Vagina (tissue), 2 donors: ENCODE results near the gene FAM53A. TPM values are rescaled to one million over a fixed set of nuclear protein-coding genes. Genes with fewer than 3 reads are reported as not detected.

ENCODE experiments used
- DNase-seq, 2 donors: peaks; one replicate each; pipeline ENCODE4 v3.0.0-alpha.2; 2017; ENCODE audit errors: extremely low spot score in 2 of 2
- H3K27ac ChIP-seq: fragments of 200-600 bp; sonication (generic); one replicate; pipeline ENCODE4 v1.5.1; 2019
- H3K27me3 ChIP-seq: fragments of 200-600 bp; sonication (generic); one replicate; pipeline ENCODE4 v1.5.1; 2019
- H3K36me3 ChIP-seq, 2 donors: fragments of 200-600 bp; sonication (generic); one replicate each; pipeline ENCODE4 v1.5.1; 2017 to 2019
- H3K4me1 ChIP-seq: fragments of 200-600 bp; sonication (generic); one replicate; pipeline ENCODE4 v1.5.1; 2019
- H3K4me3 ChIP-seq, 2 donors: fragments of 200-600 bp; sonication (generic); 1 replicate in 1 of 2; 2 replicates in 1 of 2; pipeline ENCODE4 v1.5.1; 2016 to 2019
- H3K9me3 ChIP-seq: fragments of 200-600 bp; sonication (generic); one replicate; pipeline ENCODE4 v1.5.1; 2019
- CTCF ChIP-seq, 3 experiments: fragments of 450-650 bp in 2 of 3; fragments of 200-600 bp in 1 of 3; sonication (generic) in 1 of 3; IDR thresholded peaks; one replicate each; pipeline ENCODE4 v1.5.1; 2017 to 2019; ENCODE audit warnings: antibody characterized with exemption in 3 of 3, mild to moderate bottlenecking in 2 of 3, moderate library complexity in 2 of 3
- POLR2A ChIP-seq, 2 donors: fragments of 450-650 bp; IDR thresholded peaks; one replicate each; pipeline ENCODE4 v1.6.1; 2017; ENCODE audit warnings: antibody characterized with exemption in 2 of 2, mild to moderate bottlenecking in 2 of 2, moderate library complexity in 2 of 2
- POLR2AphosphoS5 ChIP-seq, 2 donors: sonication (generic); formaldehyde crosslinking; IDR thresholded peaks; one replicate each; pipeline ENCODE4 v1.9.0; 2017; ENCODE audit warnings: antibody characterized with exemption in 2 of 2, mild to moderate bottlenecking in 2 of 2, low read depth in 1 of 2; ENCODE audit not compliant: insufficient read depth in 1 of 2
- intact Hi-C: fragments of 100-400 bp; cut with DNase I; formaldehyde crosslinking; loops from one replicate; pipeline ENCODE4 v1.15.1; 2023
- total RNA-seq: library from RNA; depleted of rRNA; stranded (reverse); fragments of >200 nt; gene quantifications from one replicate; pipeline ENCODE4 v1.2.3, GENCODE V29; 2016

The FAM53A gene
- total RNA-seq, 1 donor from 2014 or later = 13.8 TPM

- H3K36me3 ChIP-seq = no peaks in the 10 kb centered on the region
- TF ChIP-seq POLR2A (IDR thresholded peaks at IDR 0.05) (no peak), POLR2AphosphoS5 (IDR thresholded peaks at IDR 0.05; ENCODE audit: insufficient read depth in 1 of 2, low read depth in 1 of 2) (no peak), CTCF (IDR thresholded peaks at IDR 0.05) (peak; percentile 66 to 90 (median 82))
- no peaks in the 10 kb centered on the region for H3K9me3 ChIP-seq
- H3K27me3 ChIP-seq = no peaks in the 10 kb centered on the region
- no peaks in the 10 kb centered on the region for H3K4me1 ChIP-seq
- no peak for DNase-seq
- H3K4me3 ChIP-seq = no peak overlapping the region
- no peak overlapping the region for H3K27ac ChIP-seq
- intact Hi-C loops = no loop called here
Observed at GRCh38 chr4:1628892-1629698, 55.0 kb downstream of the FAM53A start.

GRCh38 chr4:1627417-1628313 lies 56.4 kb downstream of the FAM53A start:
- Histone ChIP-seq H3K27ac (no peak overlapping the region), H3K4me3 (no peak overlapping the region), H3K27me3 (no peaks in the 10 kb centered on the region), H3K9me3 (no peaks in the 10 kb centered on the region), H3K4me1 (no peaks in the 10 kb centered on the region), H3K36me3 (no peaks in the 10 kb centered on the region)
- intact Hi-C loops = no loop called here
- TF ChIP-seq POLR2A (IDR thresholded peaks at IDR 0.05) (no peak), POLR2AphosphoS5 (IDR thresholded peaks at IDR 0.05; ENCODE audit: insufficient read depth in 1 of 2, low read depth in 1 of 2) (no peak), CTCF (IDR thresholded peaks at IDR 0.05) (no peak)
- DNase-seq = no peak

- no peak for DNase-seq
- intact Hi-C loops = no loop called here
- Histone ChIP-seq H3K4me1 (no peaks in the 10 kb centered on the region), H3K27me3 (no peaks in the 10 kb centered on the region), H3K9me3 (no peaks in the 10 kb centered on the region), H3K36me3 (no peaks in the 10 kb centered on the region), H3K27ac (no peak overlapping the region), H3K4me3 (no peak overlapping the region)
- no peak for TF ChIP-seq CTCF (IDR thresholded peaks at IDR 0.05)
- no peak for TF ChIP-seq POLR2A (IDR thresholded peaks at IDR 0.05)
- no peak for TF ChIP-seq POLR2AphosphoS5 (IDR thresholded peaks at IDR 0.05; ENCODE audit: insufficient read depth in 1 of 2, low read depth in 1 of 2)
Observed at GRCh38 chr4:1626941-1627340, 57.2 kb downstream of the FAM53A start.

GRCh38 chr4:1626151-1626550 lies 58.0 kb downstream of the FAM53A start:
- intact Hi-C loops = no loop called here
- H3K36me3 ChIP-seq = no peaks in the 10 kb centered on the region
- TF ChIP-seq CTCF (IDR thresholded peaks at IDR 0.05) = no peak
- no peak overlapping the region for H3K4me3 ChIP-seq
- no peaks in the 10 kb centered on the region for H3K9me3 ChIP-seq
- no peaks in the 10 kb centered on the region for H3K27me3 ChIP-seq
- no peaks in the 10 kb centered on the region for H3K4me1 ChIP-seq
- H3K27ac ChIP-seq = no peak overlapping the region
- DNase-seq = no peak
